T-helper 17 cell (primary cell): ENCODE measurements around the gene GUCY2D. TPM values are rescaled to one million over a fixed set of nuclear protein-coding genes. Genes with fewer than 3 reads are reported as not detected.

Experiments used
- total RNA-seq, 4 donors: library from RNA in 2 of 4; stranded (reverse) in 2 of 4; gene quantifications; one replicate each; pipeline ENCODE4 v1.2.3 and lab custom pipeline; 2022 to 2026

Gene GUCY2D
- total RNA-seq, 2 donors from 2014 or later: 0.08 TPM; not detected in 1

Other genes starting within 250 kb of the GUCY2D start
- 100 to 1,000 TPM; 207 to 231 TPM for gene KDM6B, start 168.4 kb upstream of the GUCY2D start, total RNA-seq
- 10 to 100 TPM; 31.0 to 31.3 TPM for gene TMEM88, start 147.5 kb upstream of the GUCY2D start, total RNA-seq
- 10 to 100 TPM; 26.8 to 30.3 TPM for gene NAA38, start 145.1 kb upstream of the GUCY2D start, total RNA-seq
- 10 to 100 TPM in 1 of 2 donors, 1 to 10 TPM in 1; 9.3 to 14.9 TPM for gene CYB5D1, start 144.6 kb upstream of the GUCY2D start, total RNA-seq
- gene CHD3, start 113.8 kb upstream of the GUCY2D start, total RNA-seq: 100 to 1,000 TPM; 219 TPM
- 1 to 10 TPM; 1.4 to 2.3 TPM for gene RNF227, start 86.3 kb upstream of the GUCY2D start, total RNA-seq
- 1 to 10 TPM; 5.9 to 8.4 TPM for gene KCNAB3, start 72.8 kb upstream of the GUCY2D start, total RNA-seq
- gene TRAPPC1, start 70.7 kb upstream of the GUCY2D start, total RNA-seq: 100 to 1,000 TPM; 102 to 118 TPM
- gene CNTROB, start 70.4 kb upstream of the GUCY2D start, total RNA-seq: 10 to 100 TPM; 24.3 to 27.9 TPM
- gene ALOX15B, start 36.4 kb downstream of the GUCY2D start, total RNA-seq: not detected
- gene ALOX12B, start 85.1 kb downstream of the GUCY2D start, total RNA-seq: not detected
- not detected for gene ALOXE3, start 115.9 kb downstream of the GUCY2D start, total RNA-seq
- not detected for gene HES7, start 121.5 kb downstream of the GUCY2D start, total RNA-seq
- gene PER1, start 149.8 kb downstream of the GUCY2D start, total RNA-seq: 1,000 to 10,000 TPM; 1,926 to 2,038 TPM
- 100 to 1,000 TPM; 209 to 252 TPM for gene VAMP2, start 160.3 kb downstream of the GUCY2D start, total RNA-seq
- gene TMEM107, start 173.8 kb downstream of the GUCY2D start, total RNA-seq: 10 to 100 TPM; 33.0 to 33.9 TPM
- gene BORCS6, start 187.6 kb downstream of the GUCY2D start, total RNA-seq: 1 to 10 TPM; 8.3 to 8.7 TPM
- gene AURKB, start 208.0 kb downstream of the GUCY2D start, total RNA-seq: 1 to 10 TPM; 2.2 to 2.5 TPM
- 100 to 1,000 TPM; 218 TPM for gene CTC1, start 245.4 kb downstream of the GUCY2D start, total RNA-seq
- gene PFAS, start 246.7 kb downstream of the GUCY2D start, total RNA-seq: 10 to 100 TPM; 21.1 to 27.0 TPM